22Rv1 (cell line): ENCODE data around the gene GAB2.
"Not testable (repeated sequence)": the region's sequence is repeated elsewhere in the genome, so short reads cannot be mapped to it uniquely, and the experiment has no call there.

Source experiments
- ZFX ChIP-seq: fragments of 450-650 bp; IDR thresholded peaks from 2 replicates; pipeline ENCODE4 v1.6.1; 2017; ENCODE audit warnings: antibody characterized with exemption, borderline replicate concordance
- TF ChIP-seq, protein P1 (sequence below): fragments of 450-650 bp; IDR thresholded peaks from 2 replicates; pipeline ENCODE4 v1.5.1; 2017; ENCODE audit warnings: mild to moderate bottlenecking

DNA sequence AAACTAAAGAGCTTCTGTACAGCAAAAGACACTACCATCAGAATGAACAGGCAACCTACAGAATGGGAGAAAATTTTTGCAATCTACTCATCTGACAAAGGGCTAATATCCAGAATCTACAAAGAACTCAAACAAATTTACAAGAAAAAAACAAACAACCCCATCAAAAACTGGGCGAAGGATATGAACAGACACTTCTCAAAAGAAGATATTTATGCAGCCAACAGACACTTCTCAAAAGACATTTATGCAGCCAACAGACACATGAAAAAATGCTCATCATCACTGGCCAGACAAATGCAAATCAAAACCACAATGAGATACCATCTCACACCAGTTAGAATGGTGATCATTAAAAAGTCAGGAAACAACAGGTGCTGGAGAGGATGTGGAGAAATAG is 60.2 kb downstream of the GAB2 start:
- TF ChIP-seq, protein P1, sequence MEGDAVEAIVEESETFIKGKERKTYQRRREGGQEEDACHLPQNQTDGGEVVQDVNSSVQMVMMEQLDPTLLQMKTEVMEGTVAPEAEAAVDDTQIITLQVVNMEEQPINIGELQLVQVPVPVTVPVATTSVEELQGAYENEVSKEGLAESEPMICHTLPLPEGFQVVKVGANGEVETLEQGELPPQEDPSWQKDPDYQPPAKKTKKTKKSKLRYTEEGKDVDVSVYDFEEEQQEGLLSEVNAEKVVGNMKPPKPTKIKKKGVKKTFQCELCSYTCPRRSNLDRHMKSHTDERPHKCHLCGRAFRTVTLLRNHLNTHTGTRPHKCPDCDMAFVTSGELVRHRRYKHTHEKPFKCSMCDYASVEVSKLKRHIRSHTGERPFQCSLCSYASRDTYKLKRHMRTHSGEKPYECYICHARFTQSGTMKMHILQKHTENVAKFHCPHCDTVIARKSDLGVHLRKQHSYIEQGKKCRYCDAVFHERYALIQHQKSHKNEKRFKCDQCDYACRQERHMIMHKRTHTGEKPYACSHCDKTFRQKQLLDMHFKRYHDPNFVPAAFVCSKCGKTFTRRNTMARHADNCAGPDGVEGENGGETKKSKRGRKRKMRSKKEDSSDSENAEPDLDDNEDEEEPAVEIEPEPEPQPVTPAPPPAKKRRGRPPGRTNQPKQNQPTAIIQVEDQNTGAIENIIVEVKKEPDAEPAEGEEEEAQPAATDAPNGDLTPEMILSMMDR: not testable (repeated sequence)
- TF ChIP-seq ZFX: not testable (repeated sequence)
